Fibroblast of the aortic adventitia (primary cell): ENCODE results near the gene ADAMTSL1. TPM values are rescaled to one million over a fixed set of nuclear protein-coding genes. Genes with fewer than 3 reads are reported as not detected.

ENCODE experiments used
- DNase-seq: peaks from one replicate; pipeline ENCODE4 v3.0.0-alpha.2; 2010; ENCODE audit warnings: low read depth
- H3K4me3 ChIP-seq: 2 replicates; pipeline ENCODE4 v1.5.1; 2011; ENCODE audit warnings: low read depth, mild to moderate bottlenecking, control low read depth, low read length, moderate library complexity
- total RNA-seq: library from RNA; depleted of rRNA; stranded (reverse); fragments of >200 nt; gene quantifications from 2 replicates; pipeline ENCODE4 v1.2.3, GENCODE V29; 2012; ENCODE audit warnings: low replicate concordance
- TF ChIP-seq, protein P1 (sequence below): IDR thresholded peaks from 2 replicates; pipeline ENCODE4 v1.5.1; 2011; ENCODE audit warnings: mild to moderate bottlenecking, low read length, control low read depth, inconsistent platforms; ENCODE audit not compliant: insufficient read depth

ADAMTSL1 gene
- total RNA-seq, 1 donor: 179 TPM

DNA sequence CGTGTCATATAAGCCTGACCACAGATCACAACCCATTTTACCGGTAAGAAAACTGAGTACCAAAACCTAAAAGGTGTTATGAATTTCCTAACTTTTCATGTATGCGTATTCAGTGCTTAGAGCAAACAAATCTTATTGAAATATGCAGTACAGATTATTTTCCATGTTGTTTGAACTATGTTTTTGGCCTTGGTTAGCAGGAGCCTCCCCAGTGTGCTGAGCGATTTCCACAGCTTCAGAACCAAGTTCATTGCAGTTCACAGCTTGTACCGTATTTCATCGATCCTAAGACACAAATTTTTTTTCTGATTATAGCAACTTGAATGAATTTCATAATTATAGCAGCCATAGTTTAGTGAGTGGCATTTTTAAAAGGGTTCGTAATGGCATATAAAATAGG lies 13.7 kb downstream of the ADAMTSL1 start:
- DNase-seq: peak; percentile 54
- TF ChIP-seq, protein P1, sequence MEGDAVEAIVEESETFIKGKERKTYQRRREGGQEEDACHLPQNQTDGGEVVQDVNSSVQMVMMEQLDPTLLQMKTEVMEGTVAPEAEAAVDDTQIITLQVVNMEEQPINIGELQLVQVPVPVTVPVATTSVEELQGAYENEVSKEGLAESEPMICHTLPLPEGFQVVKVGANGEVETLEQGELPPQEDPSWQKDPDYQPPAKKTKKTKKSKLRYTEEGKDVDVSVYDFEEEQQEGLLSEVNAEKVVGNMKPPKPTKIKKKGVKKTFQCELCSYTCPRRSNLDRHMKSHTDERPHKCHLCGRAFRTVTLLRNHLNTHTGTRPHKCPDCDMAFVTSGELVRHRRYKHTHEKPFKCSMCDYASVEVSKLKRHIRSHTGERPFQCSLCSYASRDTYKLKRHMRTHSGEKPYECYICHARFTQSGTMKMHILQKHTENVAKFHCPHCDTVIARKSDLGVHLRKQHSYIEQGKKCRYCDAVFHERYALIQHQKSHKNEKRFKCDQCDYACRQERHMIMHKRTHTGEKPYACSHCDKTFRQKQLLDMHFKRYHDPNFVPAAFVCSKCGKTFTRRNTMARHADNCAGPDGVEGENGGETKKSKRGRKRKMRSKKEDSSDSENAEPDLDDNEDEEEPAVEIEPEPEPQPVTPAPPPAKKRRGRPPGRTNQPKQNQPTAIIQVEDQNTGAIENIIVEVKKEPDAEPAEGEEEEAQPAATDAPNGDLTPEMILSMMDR: no peak
- H3K4me3 ChIP-seq: no peak overlapping the region

DNA sequence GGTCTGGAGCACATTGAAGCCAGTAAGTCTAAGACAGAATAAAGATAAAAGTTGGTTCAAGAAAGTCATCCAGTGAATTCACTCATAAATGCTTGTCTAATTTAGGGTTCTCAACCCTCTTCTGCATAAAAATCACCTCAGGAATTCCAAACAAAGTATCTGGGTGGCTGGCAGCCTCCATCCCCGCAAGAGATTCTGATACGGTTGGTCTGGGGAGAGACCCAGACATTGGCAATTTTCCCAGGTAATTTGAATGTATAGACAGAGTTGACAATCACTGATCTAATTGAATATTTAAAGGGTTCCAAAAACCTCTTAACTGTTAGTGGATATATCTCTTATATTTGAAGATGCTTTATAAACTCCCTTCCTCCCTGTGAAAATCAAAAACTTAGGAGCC lies 14.9 kb downstream of the ADAMTSL1 start:
- TF ChIP-seq, protein P1: no peak

DNA sequence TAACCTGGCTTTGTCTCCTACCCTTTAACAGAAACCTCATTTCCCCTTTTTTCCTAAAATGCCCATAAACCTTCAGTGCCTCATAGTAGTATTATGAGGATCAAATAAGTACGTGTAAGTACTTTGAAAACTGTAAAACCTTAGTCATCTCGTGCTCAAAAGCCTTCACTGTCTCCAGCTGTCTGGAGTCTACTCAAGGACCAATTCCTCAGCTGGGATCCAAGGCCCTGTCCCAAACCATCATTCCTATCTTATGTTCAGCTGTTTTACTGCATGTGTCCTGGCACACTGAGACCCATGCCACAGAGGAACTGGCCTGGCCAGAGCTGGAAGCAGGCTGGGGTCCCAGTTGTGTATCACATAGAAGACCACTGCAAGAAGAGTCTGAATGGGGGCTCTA lies 15.9 kb downstream of the ADAMTSL1 start:
- peak; percentile 79 for DNase-seq
- TF ChIP-seq, protein P1: no peak
- H3K4me3 ChIP-seq: peak overlapping the region; percentile 50

More for the DNA sequence above, 14.9 kb downstream of the ADAMTSL1 start:
- DNase-seq: no peak
- H3K4me3 ChIP-seq: no peak overlapping the region

DNA sequence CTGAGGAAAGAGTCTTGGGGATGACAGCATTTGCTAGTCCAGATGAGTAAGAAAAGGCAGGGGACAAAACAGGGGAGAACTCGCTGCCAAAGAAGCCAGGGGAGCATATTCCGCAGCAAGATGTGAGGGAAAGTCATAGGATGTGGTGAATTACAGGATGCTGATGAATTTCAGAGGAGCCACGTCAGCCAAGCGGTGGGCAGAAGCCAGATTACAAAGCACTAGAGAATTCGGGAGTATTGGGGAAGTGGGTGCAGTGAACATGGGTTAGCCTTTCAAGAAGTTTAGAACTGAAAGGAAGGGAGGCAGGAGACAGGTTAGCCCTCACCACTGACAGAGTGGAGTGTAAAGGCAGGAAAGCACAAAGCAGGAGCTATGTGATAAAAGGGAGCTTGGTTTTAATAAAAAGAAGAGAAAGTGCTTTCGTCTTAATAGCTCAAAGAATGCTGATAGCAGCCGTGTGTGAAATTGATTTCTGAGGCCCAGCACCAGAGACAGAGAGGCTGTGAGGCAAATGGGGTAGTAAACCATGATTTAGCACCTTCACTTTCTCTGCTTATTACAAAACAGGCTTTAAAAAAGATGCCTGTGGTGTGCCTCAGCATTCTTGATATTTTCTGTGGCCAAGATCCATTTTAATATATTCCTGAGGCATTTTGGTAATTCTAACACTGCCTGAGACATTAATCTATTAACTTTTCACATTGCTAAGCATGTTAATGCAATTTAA lies 16.9 kb downstream of the ADAMTSL1 start:
- DNase-seq: peak; percentile 99
- TF ChIP-seq, protein P1: no peak
- H3K4me3 ChIP-seq: peak overlapping the region; percentile 50

DNA sequence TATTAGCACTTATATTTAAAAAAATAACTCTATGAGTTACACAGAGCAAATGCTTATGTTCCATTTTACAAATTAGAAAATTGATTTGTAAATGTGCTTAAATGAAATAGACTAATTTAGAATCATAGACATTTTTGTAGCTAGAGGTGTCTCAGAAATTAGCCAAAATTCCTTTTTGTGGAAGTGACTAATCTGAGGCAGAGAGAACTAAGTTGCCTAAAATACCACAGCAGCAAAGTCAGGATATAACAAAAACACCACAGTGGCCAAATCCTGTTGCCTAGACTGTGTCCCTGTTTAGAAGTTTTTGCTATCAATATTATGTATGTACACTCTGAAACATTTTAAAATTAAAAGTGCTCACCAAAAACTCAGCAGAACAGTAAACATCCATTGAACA lies 18.7 kb downstream of the ADAMTSL1 start:
- DNase-seq: peak; percentile 53
- no peak overlapping the region for H3K4me3 ChIP-seq
- TF ChIP-seq, protein P1: no peak

DNA sequence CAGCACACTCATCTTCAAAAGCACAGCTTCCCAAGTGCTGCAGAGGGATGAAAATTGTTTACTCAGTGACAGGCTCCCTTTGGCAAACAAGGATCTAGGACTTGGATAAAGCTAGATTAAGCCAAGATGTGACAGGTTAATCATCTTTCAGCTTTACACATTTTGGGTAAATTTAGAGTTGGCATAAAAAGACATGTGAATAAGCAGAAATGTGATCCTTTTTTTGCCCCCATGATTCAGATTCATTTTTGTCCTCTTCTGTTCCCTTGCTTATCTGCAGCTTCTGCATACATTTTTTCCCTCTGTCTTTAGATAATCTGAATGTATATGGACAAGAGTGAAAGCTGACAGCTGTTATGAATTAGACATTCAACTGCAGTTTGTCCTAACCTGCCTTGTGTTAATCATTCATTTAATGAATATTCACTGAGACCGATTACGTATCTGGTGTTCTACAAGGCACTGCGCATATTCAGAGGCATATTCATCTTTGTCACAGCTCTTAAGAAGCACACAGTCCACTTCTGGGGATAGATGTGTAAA lies 19.6 kb downstream of the ADAMTSL1 start:
- no peak overlapping the region for H3K4me3 ChIP-seq
- peak; percentile 73 for DNase-seq
- TF ChIP-seq, protein P1: no peak
